HepG2 (cell line): ENCODE results near the gene YEATS2.

Source experiments
- CTCF ChIP-seq: sonication (generic); formaldehyde crosslinking; IDR thresholded peaks from 2 replicates; pipeline ENCODE4 v1.5.0; 2020; ENCODE audit warnings: mild to moderate bottlenecking, missing genetic modification reagents, moderate library complexity
- DDIT3 ChIP-seq: sonication (generic); formaldehyde crosslinking; IDR thresholded peaks from 2 replicates; pipeline ENCODE4 v1.4.0; 2020; ENCODE audit warnings: mild to moderate bottlenecking, missing genetic modification reagents
- DZIP1 ChIP-seq: sonication (generic); formaldehyde crosslinking; IDR thresholded peaks from 2 replicates; pipeline ENCODE4 v1.5.0; 2020; ENCODE audit warnings: mild to moderate bottlenecking, missing genetic modification reagents
- FOXP1 ChIP-seq, 2 experiments: fragments of 450-650 bp in 1 of 2; IDR thresholded peaks; 2 replicates each; pipeline ENCODE4 v1.6.1; 2017 to 2018; ENCODE audit warnings: antibody characterized with exemption in 1 of 2
- FOXP4 ChIP-seq: sonication (generic); formaldehyde crosslinking; IDR thresholded peaks from 2 replicates; pipeline ENCODE4 v1.4.0; 2020; ENCODE audit warnings: missing genetic modification reagents
- GABPA ChIP-seq, 2 experiments: IDR thresholded peaks; 2 replicates each; pipeline ENCODE4 v1.6.1; 2011 to 2016; ENCODE audit warnings: low read depth in 2 of 2, low read length in 1 of 2, missing biosample characterization in 1 of 2, missing genetic modification characterization in 1 of 2
- GLI4 ChIP-seq: sonication (generic); formaldehyde crosslinking; IDR thresholded peaks from 2 replicates; pipeline ENCODE4 v1.5.1; 2020; ENCODE audit warnings: missing genetic modification reagents, mild to moderate bottlenecking, moderate library complexity, borderline replicate concordance
- HOXA3 ChIP-seq: sonication (generic); formaldehyde crosslinking; IDR thresholded peaks from 2 replicates; pipeline ENCODE4 v1.5.0; 2020; ENCODE audit warnings: missing genetic modification reagents
- POLR2A ChIP-seq, 2 experiments: IDR thresholded peaks; 2 replicates each; pipeline ENCODE4 v1.6.1; 2011; ENCODE audit warnings: low read depth in 2 of 2, low read length in 2 of 2, mild to moderate bottlenecking in 1 of 2, moderate library complexity in 1 of 2; ENCODE audit not compliant: insufficient read depth in 1 of 2
- POLR2AphosphoS5 ChIP-seq: IDR thresholded peaks from 2 replicates; pipeline ENCODE4 v1.6.1; 2012; ENCODE audit warnings: low read depth, low read length
- REST ChIP-seq, 2 experiments: IDR thresholded peaks; 2 replicates each; pipeline ENCODE4 v1.6.1; 2011 to 2012; ENCODE audit warnings: low read length in 2 of 2, borderline replicate concordance in 1 of 2, low read depth in 1 of 2, mild to moderate bottlenecking in 1 of 2, moderate library complexity in 1 of 2
- ZNF101 ChIP-seq: sonication (generic); formaldehyde crosslinking; IDR thresholded peaks from 2 replicates; pipeline ENCODE4 v1.4.0; 2020; ENCODE audit warnings: mild to moderate bottlenecking, low read depth, missing genetic modification reagents, borderline replicate concordance
- ZNF350 ChIP-seq: sonication (generic); formaldehyde crosslinking; IDR thresholded peaks from 2 replicates; pipeline ENCODE4 v1.4.0; 2020; ENCODE audit warnings: mild to moderate bottlenecking, low read depth, missing genetic modification reagents, borderline replicate concordance
- ZNF891 ChIP-seq: sonication (generic); formaldehyde crosslinking; IDR thresholded peaks from 2 replicates; pipeline ENCODE4 v1.5.0; 2020; ENCODE audit warnings: mild to moderate bottlenecking, missing genetic modification reagents

- TF ChIP-seq ZNF101: no peak
- TF ChIP-seq GABPA (IDR thresholded peaks at IDR 0.05; ENCODE audit: low read depth, low read length): no peak
- TF ChIP-seq GABPA (CRISPR knock-in tag; IDR thresholded peaks at IDR 0.05; ENCODE audit: low read depth): no peak
- no peak for TF ChIP-seq ZNF891 (CRISPR knock-in tag)
- TF ChIP-seq POLR2AphosphoS5: no peak
- TF ChIP-seq HOXA3 (CRISPR knock-in tag): no peak
- no peak for TF ChIP-seq FOXP1 (IDR thresholded peaks at IDR 0.05)
- no peak for TF ChIP-seq FOXP1 (CRISPR knock-in tag; IDR thresholded peaks at IDR 0.05)
- TF ChIP-seq CTCF: no peak
- no peak for TF ChIP-seq DDIT3
- no peak for TF ChIP-seq ZNF350 (CRISPR knock-in tag)
- TF ChIP-seq POLR2A (IDR thresholded peaks at IDR 0.05; ENCODE audit: insufficient read depth in 1 of 2, low read depth in 2 of 2, low read length in 2 of 2): no peak
- TF ChIP-seq FOXP4 (CRISPR knock-in tag): no peak
- no peak for TF ChIP-seq GLI4 (CRISPR knock-in tag)
- TF ChIP-seq REST (IDR thresholded peaks at IDR 0.05; ENCODE audit: borderline replicate concordance in 1 of 2, low read depth in 1 of 2, low read length in 2 of 2): no peak
- no peak for TF ChIP-seq DZIP1
These were observed 120.0 kb downstream of the YEATS2 start for GRCh38 chr3:183817639-183818038.
